AG04450 (cell line): ENCODE data around the gene REEP5. TPM values are rescaled to one million over a fixed set of nuclear protein-coding genes. Genes with fewer than 3 reads are reported as not detected.
A peak's percentile ranks its signal among the peaks of the same experiment; 100 is the strongest.

Experiments used
- CTCF ChIA-PET: fragments of 300-600, 350-600 bp; formaldehyde crosslinking; extraction: SDS; loops from one replicate; lab custom pipeline; 2022; ENCODE audit warnings: antibody characterized with exemption, inconsistent platforms; lab: Charles Lee
- POLR2A ChIA-PET: fragments of 350-600 bp; formaldehyde crosslinking; extraction: SDS; loops from one replicate; lab custom pipeline; 2021; ENCODE audit warnings: antibody characterized with exemption, inconsistent platforms; lab: Yijun Ruan, JAX
- DNase-seq: peaks from one replicate; pipeline ENCODE4 v3.0.0-alpha.2; 2011; ENCODE audit warnings: low read depth, low spot score
- H3K27ac ChIP-seq: one replicate; pipeline ENCODE4 v1.5.1; 2012; ENCODE audit warnings: low read depth, low read length, control low read depth
- H3K27me3 ChIP-seq: one replicate; pipeline ENCODE4 v1.6.0; 2012; ENCODE audit warnings: low read length; ENCODE audit not compliant: control insufficient read depth, insufficient read depth
- H3K4me3 ChIP-seq: 2 replicates; pipeline ENCODE4 v1.5.1; 2011; ENCODE audit warnings: mild to moderate bottlenecking, low read depth, low read length, control low read depth
- H3K9me3 ChIP-seq: 2 replicates; pipeline ENCODE4 v1.5.1; 2012; ENCODE audit warnings: low read length; ENCODE audit not compliant: control insufficient read depth, insufficient read depth
- polyA plus RNA-seq: library from polyadenylated mRNA; depleted of rRNA; stranded (reverse); fragments of >200 nt; gene quantifications from 2 replicates; pipeline ENCODE4 v1.2.3, GENCODE V29; 2011
- TF ChIP-seq, protein P1 (sequence below): IDR thresholded peaks from 2 replicates; pipeline ENCODE4 v1.5.1; 2011; ENCODE audit warnings: low read depth, low read length, control low read depth, inconsistent platforms

REEP5 gene
- polyA plus RNA-seq, 1 experiment, result 163 TPM

DNA sequence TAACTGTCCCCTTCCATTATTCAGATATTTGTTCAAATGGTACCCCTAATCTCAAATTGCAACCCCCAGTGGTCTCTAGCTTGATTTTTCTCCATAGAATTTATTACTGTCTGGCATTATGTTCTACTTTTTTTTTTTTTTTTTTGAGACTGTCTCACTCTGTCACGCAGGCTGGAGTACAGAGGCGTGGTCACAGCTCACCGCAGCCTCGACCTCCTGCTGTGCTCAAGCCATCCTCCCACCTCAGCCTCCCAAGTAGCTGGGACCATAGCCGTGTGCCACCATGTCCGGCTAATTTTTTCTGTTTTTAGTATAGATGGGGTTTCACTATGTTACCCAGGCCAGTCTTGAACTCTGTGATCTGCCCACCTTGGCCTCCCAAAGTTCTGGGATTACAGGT lies 2.0 kb upstream of the REEP5 start:
- H3K27ac ChIP-seq, result no peak overlapping the region
- TF ChIP-seq, protein P1, sequence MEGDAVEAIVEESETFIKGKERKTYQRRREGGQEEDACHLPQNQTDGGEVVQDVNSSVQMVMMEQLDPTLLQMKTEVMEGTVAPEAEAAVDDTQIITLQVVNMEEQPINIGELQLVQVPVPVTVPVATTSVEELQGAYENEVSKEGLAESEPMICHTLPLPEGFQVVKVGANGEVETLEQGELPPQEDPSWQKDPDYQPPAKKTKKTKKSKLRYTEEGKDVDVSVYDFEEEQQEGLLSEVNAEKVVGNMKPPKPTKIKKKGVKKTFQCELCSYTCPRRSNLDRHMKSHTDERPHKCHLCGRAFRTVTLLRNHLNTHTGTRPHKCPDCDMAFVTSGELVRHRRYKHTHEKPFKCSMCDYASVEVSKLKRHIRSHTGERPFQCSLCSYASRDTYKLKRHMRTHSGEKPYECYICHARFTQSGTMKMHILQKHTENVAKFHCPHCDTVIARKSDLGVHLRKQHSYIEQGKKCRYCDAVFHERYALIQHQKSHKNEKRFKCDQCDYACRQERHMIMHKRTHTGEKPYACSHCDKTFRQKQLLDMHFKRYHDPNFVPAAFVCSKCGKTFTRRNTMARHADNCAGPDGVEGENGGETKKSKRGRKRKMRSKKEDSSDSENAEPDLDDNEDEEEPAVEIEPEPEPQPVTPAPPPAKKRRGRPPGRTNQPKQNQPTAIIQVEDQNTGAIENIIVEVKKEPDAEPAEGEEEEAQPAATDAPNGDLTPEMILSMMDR, result no peak
- CTCF ChIA-PET, result no interaction called here
- DNase-seq, result no peak
- H3K27me3 ChIP-seq, result no peaks in the 10 kb centered on the region
- POLR2A ChIA-PET, result interaction anchor here (0.5 kb wide), 1 partner anchor 51 kb away, joined by 4 read pairs; no protein-coding TSS in a partner anchor
- H3K4me3 ChIP-seq, result no peak overlapping the region
- H3K9me3 ChIP-seq, result no peaks in the 10 kb centered on the region; the same call in 1 of the 2 replicates

DNA sequence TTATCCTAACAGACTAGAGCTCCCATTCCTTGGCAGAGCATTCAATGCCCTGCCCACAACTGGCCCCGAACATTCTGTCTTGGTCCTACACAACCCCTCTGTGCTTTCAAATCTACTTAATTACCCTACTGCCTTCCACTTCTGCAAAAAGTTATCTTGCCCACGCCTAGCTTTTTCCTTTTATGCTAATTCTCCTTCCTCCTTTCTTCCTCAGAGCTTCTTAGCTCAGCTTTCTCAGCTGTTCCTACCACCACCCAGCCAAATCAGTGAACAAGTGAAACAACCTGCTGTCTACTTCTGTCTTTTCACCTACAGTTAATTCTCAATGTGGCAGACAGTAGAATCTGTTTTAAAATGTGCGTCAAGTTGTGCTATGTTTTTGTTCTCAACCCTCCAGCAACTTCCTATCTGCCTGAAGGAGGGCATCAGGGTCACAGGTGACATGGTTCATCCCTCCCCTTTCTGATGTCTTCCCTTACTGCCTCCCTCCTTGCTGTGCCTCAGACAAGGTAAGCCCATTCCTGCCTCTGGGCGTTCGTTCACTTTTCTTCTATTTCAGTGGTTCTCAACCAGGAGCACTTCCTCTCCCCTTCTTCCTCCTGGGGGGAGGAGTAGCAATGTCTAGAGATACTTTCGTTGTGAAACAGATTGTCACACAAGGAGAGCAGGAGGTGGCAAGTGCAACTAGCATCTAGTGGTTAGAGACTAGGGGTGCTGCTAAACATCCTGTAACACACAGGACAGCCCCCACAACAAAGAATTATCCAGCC lies 1.3 kb upstream of the REEP5 start:
- CTCF ChIA-PET, result interaction anchor here (0.9 to 2.3 kb wide), 6 partner anchors 8 to 73 kb away, joined by 3 to 9 read pairs (median 6); no protein-coding TSS in a partner anchor
- TF ChIP-seq, protein P1, result no peak
- POLR2A ChIA-PET, result no interaction called here
- no peak overlapping the region for H3K4me3 ChIP-seq
- H3K27me3 ChIP-seq, result no peaks in the 10 kb centered on the region
- no peak for DNase-seq
- H3K27ac ChIP-seq, result no peak overlapping the region
- H3K9me3 ChIP-seq, result no peaks in the 10 kb centered on the region; the same call in 1 of the 2 replicates

DNA sequence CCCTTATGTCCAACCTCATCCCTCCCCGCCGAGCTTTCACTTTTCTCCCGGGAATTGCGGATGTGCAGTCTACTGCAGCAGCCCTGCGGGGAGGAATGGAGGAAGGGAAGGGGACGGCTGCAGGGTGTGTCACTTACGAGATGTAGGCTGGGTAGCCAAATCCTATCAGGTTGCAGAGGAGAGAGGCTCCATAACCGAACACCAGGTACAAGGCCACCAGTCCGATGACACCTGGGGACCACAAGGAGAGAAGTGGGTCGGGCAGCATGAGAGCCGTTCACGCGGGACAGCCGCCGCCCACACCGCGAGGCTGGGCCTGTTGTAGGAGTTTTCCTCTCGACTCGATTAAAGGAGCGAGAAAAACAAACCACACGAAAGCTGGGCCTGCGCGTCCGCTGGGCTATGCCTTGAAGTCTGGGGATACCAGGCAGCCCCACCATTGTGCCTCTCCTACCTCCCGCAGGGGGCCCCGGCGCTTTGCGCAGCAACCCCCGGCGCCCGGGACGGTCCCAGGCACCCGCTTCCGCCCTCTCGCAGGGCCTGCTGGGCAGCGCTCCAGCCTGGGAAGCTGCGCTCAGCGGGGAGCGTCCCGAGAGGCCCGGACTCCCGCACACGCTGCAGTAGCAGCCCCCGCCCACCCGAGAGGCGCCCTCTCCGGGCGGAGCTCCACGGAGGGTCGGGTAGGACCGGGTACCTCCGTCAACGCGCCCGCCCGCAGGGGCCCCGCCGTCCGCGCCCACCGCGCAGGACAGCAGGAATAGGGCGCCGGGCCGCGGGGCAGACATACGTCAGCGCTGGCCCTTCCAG lies 798 bp downstream of the REEP5 start:
- ChIA-PET CTCF (interaction anchor here (0.5 to 2.3 kb wide), 10 partner anchors 10 to 593 kb away, joined by 3 to 9 read pairs (median 4); no protein-coding TSS in a partner anchor), POLR2A (interaction anchor here (1.3 to 2.0 kb wide), 4 partner anchors 37 to 60 kb away, joined by 4 to 12 read pairs (median 6); partner anchors contain the start of genes DCP2 and SRP19)
- peak overlapping the region; percentile 94 for H3K4me3 ChIP-seq
- no peaks in the 10 kb centered on the region for H3K27me3 ChIP-seq
- H3K27ac ChIP-seq, result peak overlapping the region; percentile 49
- TF ChIP-seq, protein P1, result no peak
- DNase-seq, result no peak
- no peaks in the 10 kb centered on the region; the same call in 1 of the 2 replicates for H3K9me3 ChIP-seq

DNA sequence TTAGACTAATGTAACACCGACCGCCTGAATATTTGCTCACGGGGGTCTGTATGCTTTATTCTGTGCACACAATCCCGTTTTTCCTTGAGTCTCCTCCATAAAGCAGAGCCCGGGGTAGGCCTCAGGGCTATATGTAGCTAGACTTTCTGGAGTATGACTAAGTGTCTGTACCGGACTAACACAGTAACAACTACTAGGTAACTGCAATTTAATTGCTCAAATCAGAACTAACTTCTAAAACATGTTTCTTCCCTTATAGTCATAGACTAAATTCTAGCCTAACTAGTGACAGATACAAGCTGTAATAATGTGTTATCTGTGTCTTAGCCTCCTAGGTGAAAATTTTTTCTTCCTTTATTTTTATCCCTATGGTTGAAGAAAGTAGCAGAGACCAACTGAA lies 2.1 kb downstream of the REEP5 start:
- TF ChIP-seq, protein P1, result no peak
- ChIA-PET POLR2A (interaction anchor here (2.0 kb wide), 1 partner anchor 56 kb away, joined by 12 read pairs; the partner anchor contains the start of gene DCP2), CTCF (no interaction called here)
- no peak overlapping the region for H3K27ac ChIP-seq
- no peak for DNase-seq
- no peaks in the 10 kb centered on the region; the same call in 1 of the 2 replicates for H3K9me3 ChIP-seq
- no peak overlapping the region; the same call in 1 of the 2 replicates for H3K4me3 ChIP-seq
- no peaks in the 10 kb centered on the region for H3K27me3 ChIP-seq
